NCI-H128 (cell line): ENCODE results near the gene BEND5.

Experiments used
- DNase-seq: peaks from one replicate; lab custom pipeline; 2025; ENCODE audit not compliant: unreplicated experiment; lab: John Stamatoyannopoulos, UW

Gene BEND5

GRCh38 chr1:48684381-48684780 is 92.3 kb downstream of the BEND5 start:
- no peak for DNase-seq

- DNase-seq = no peak
These were observed 92.9 kb downstream of the BEND5 start for GRCh38 chr1:48683839-48684238.

DNA sequence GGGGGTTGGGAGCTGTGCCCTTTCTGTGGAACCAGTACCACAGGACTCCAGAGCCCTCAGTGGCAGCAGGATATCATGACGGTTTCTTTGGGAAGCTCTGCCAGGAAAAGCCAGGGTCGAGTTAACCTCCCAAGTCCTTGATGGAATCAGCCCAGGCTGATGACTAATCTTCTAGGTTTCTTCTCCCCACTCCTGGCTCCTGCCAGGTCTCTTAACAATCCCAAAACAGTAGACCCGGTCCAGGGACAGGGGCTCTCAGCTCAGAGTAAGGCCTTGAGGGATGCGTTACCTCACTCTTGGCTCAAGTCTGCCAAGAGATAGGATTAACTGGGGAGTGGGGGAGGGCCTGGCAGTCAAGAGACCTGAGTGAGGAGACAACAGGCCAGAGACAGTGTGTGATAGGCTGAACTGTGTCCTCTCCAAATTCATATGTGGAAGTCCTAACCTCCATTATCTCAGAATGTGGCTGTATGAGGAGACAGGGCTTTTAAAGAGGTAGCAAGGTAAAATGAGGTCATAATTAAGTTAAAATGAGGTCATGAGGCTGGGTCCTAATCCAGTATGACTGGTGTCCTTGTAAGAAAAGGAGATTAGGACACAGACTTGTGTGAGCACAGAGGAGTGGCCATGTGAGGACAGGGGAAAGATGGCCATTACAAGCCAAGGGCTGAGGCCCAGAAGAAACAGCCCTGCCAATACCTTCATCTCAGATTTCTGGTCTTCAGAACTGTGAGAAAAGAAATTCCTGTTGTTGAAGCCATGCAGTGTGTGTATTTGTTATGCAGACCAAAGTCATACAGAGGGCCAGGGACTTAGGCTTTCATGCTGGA is 95.0 kb downstream of the BEND5 start:
- DNase-seq = no peak

DNA sequence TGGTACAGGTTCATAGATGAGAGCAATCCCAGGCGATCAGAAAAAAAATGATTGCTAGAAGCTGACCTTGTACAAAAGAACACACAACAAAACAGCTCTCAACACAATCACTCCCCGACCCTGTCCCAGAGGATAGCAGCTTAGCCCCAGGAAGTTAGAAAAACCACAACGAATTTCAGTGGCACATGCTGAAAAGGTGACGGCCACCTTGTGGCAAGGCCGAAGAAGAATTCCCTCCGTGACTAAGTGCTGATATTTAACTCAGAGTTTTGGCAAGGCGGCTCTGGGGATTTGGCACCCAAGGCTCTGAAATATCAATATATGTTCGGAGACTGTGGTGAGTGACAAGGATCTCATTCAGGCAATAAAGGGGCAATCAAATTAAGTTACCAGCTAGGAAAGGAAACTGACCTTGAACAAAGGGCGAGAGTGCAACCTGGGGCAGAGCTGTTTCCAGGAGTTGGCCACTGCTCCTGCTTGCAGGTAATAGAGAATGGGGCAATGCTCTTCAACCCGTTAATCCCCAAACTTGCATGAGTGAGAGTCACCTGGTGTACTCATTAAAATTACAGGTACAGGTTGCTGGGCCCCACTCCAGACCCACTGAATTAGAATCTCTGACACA is 96.2 kb downstream of the BEND5 start:
- DNase-seq = no peak

DNA sequence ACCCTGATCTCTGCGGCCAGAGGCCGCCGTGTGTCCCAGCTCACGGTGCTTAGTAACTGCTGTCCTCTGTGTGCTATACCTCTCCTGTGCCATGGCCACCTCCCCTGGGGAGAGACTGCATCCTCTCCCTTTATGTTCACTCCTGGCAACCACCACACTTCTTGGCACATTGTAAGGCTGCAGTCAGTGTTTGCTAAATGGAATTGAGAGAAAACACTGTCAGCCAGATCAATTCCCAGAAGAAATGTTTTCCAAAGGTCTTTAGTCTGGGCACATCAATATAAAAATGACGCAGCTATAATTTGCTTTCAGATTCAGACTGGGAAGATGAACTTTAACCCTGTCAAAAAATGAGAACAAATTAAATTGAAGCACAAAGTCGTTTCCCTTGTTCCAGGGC is 96.8 kb downstream of the BEND5 start:
- DNase-seq = no peak

- DNase-seq = no peak
These were observed 97.8 kb downstream of the BEND5 start for GRCh38 chr1:48678710-48679505.
